ENCODE data around the gene EFHD2.

Gene EFHD2

DNA sequence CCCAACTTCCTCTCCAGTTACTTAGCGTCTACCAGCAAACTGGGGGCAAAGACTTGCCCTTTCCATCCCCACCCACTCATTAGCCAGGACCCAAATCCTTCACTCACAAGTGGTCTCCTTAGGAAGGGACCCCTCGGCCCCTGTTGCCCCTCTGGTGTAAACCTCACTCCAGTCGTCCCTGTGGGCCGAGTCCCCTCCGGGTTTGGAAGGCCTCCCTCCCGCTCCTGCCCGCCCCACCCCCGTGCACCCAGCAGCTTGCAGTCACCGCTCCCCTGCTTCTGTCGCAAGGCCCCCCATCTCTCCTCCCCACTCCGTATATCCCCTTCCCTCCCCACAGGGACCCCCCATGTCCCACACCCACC is 1.2 kb downstream of the EFHD2 start:
- Histone ChIP-seq H3K4me3 (ENCODE audit: insufficient read depth, low read length, poor library complexity, severe bottlenecking) (peak overlapping the region; percentile 91), H3K9ac (ENCODE audit: low read length) (peak overlapping the region; percentile 87), H3K27ac (ENCODE audit: low read depth, low read length) (peak overlapping the region; percentile 36), H4K20me1 (ENCODE audit: low read depth, low read length) (no peaks in the 10 kb centered on the region), H3K36me3 (ENCODE audit: low read length) (no peaks in the 10 kb centered on the region), H3K4me2 (ENCODE audit: low read depth, low read length, poor library complexity, severe bottlenecking) (peak overlapping the region; percentile 73), H3K9me2 (replicated peaks; ENCODE audit: insufficient read depth, low read length) (no peaks in the 10 kb centered on the region), H3K79me2 (ENCODE audit: insufficient read depth, low read length) (peaks cover 15% of the 10 kb centered on the region; the same call in 1 of the 2 replicates), H3K27me3 (ENCODE audit: low read length) (no peaks in the 10 kb centered on the region), H3K9me3 (ENCODE audit: insufficient read depth, low read length) (no peaks in the 10 kb centered on the region), H2AFZ (ENCODE audit: low read depth, low read length, severe bottlenecking) (peak overlapping the region; percentile 60), H3F3A (ENCODE audit: insufficient read depth) (no peaks in the 10 kb centered on the region)
- TF ChIP-seq, protein P1, sequence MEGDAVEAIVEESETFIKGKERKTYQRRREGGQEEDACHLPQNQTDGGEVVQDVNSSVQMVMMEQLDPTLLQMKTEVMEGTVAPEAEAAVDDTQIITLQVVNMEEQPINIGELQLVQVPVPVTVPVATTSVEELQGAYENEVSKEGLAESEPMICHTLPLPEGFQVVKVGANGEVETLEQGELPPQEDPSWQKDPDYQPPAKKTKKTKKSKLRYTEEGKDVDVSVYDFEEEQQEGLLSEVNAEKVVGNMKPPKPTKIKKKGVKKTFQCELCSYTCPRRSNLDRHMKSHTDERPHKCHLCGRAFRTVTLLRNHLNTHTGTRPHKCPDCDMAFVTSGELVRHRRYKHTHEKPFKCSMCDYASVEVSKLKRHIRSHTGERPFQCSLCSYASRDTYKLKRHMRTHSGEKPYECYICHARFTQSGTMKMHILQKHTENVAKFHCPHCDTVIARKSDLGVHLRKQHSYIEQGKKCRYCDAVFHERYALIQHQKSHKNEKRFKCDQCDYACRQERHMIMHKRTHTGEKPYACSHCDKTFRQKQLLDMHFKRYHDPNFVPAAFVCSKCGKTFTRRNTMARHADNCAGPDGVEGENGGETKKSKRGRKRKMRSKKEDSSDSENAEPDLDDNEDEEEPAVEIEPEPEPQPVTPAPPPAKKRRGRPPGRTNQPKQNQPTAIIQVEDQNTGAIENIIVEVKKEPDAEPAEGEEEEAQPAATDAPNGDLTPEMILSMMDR (IDR thresholded peaks at IDR 0.05; ENCODE audit: insufficient read depth, low read length, poor library complexity, severe bottlenecking) = no peak
- TF ChIP-seq EZH2phosphoT487 (conservative IDR thresholded peaks at IDR 0.05; ENCODE audit: low read length) = no peak

GRCh38 chr1:15411593-15412137 is 2.0 kb downstream of the EFHD2 start:
- Histone ChIP-seq H2AFZ (ENCODE audit: low read depth, low read length, severe bottlenecking) (no peak overlapping the region), H3K79me2 (ENCODE audit: insufficient read depth, low read length) (peaks cover 15% of the 10 kb centered on the region; the same call in 1 of the 2 replicates), H3K27me3 (ENCODE audit: low read length) (no peaks in the 10 kb centered on the region), H3K9me2 (replicated peaks; ENCODE audit: insufficient read depth, low read length) (no peaks in the 10 kb centered on the region), H3K4me2 (ENCODE audit: low read depth, low read length, poor library complexity, severe bottlenecking) (peak overlapping the region; percentile 73), H3F3A (ENCODE audit: insufficient read depth) (no peaks in the 10 kb centered on the region), H3K36me3 (ENCODE audit: low read length) (no peaks in the 10 kb centered on the region), H3K9ac (ENCODE audit: low read length) (peak overlapping the region; percentile 87), H3K27ac (ENCODE audit: low read depth, low read length) (peak overlapping the region; percentile 36; the same call in 1 of the 2 replicates), H4K20me1 (ENCODE audit: low read depth, low read length) (no peaks in the 10 kb centered on the region), H3K9me3 (ENCODE audit: insufficient read depth, low read length) (no peaks in the 10 kb centered on the region), H3K4me3 (ENCODE audit: insufficient read depth, low read length, poor library complexity, severe bottlenecking) (peak overlapping the region; percentile 91)
- no peak for TF ChIP-seq EZH2phosphoT487 (conservative IDR thresholded peaks at IDR 0.05; ENCODE audit: low read length)
- TF ChIP-seq, protein P1 (IDR thresholded peaks at IDR 0.05; ENCODE audit: insufficient read depth, low read length, poor library complexity, severe bottlenecking) = no peak

GRCh38 chr1:15412175-15412800 is 2.6 kb downstream of the EFHD2 start:
- H3K4me2 ChIP-seq (ENCODE audit: low read depth, low read length, poor library complexity, severe bottlenecking) = no peak overlapping the region
- no peak overlapping the region for H3K9ac ChIP-seq (ENCODE audit: low read length)
- H3K79me2 ChIP-seq (ENCODE audit: insufficient read depth, low read length) = peaks cover 20% of the 10 kb centered on the region; the same call in 1 of the 2 replicates
- no peaks in the 10 kb centered on the region for H3F3A ChIP-seq (ENCODE audit: insufficient read depth)
- no peaks in the 10 kb centered on the region for H3K36me3 ChIP-seq (ENCODE audit: low read length)
- no peaks in the 10 kb centered on the region for H3K9me3 ChIP-seq (ENCODE audit: insufficient read depth, low read length)
- no peak overlapping the region for H3K27ac ChIP-seq (ENCODE audit: low read depth, low read length)
- H3K9me2 ChIP-seq (replicated peaks; ENCODE audit: insufficient read depth, low read length) = no peaks in the 10 kb centered on the region
- no peak for TF ChIP-seq EZH2phosphoT487 (conservative IDR thresholded peaks at IDR 0.05; ENCODE audit: low read length)
- TF ChIP-seq, protein P1 (IDR thresholded peaks at IDR 0.05; ENCODE audit: insufficient read depth, low read length, poor library complexity, severe bottlenecking) = no peak
- no peaks in the 10 kb centered on the region for H4K20me1 ChIP-seq (ENCODE audit: low read depth, low read length)
- no peak overlapping the region for H3K4me3 ChIP-seq (ENCODE audit: insufficient read depth, low read length, poor library complexity, severe bottlenecking)
- no peaks in the 10 kb centered on the region for H3K27me3 ChIP-seq (ENCODE audit: low read length)
- H2AFZ ChIP-seq (ENCODE audit: low read depth, low read length, severe bottlenecking) = no peak overlapping the region
